Measurements from ENCODE around the gene PIEZO1. TPM values are rescaled to one million over a fixed set of nuclear protein-coding genes. Genes with fewer than 3 reads are reported as not detected.

Gene PIEZO1
- total RNA-seq, 1 experiment from 2014 or later: 224 TPM

DNA sequence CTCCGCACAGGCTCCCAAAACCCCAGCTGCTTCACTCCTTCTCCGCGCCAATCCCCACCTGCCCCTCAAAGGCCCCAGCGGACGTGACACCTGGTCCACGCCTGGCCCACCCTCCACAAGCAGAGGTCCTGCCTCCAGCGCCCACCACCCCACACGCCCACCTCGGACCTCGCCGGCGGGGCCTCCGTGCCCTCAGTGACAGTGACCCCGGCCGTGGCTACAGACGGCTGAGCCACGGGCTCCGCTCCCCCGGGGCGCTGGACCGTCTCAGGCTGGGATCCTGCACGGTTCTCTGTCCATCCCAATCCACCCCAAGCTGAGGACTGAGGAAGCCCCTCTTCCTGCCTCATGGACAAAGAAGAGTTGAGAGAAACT lies 25.1 kb downstream of the PIEZO1 start (continued):
- TF ChIP-seq EZH2 (IDR thresholded peaks at IDR 0.05) (no peak), SIN3A (IDR thresholded peaks at IDR 0.05; ENCODE audit: low read depth) (no peak), CEBPB (IDR thresholded peaks at IDR 0.05; ENCODE audit: low read depth) (no peak), FOSL1 (IDR thresholded peaks at IDR 0.05; ENCODE audit: low read depth) (no peak), TCF7L2 (IDR thresholded peaks at IDR 0.05; ENCODE audit: borderline replicate concordance, extremely low read depth, insufficient read depth, insufficient read length) (no peak)
- TF ChIP-seq, protein P1, sequence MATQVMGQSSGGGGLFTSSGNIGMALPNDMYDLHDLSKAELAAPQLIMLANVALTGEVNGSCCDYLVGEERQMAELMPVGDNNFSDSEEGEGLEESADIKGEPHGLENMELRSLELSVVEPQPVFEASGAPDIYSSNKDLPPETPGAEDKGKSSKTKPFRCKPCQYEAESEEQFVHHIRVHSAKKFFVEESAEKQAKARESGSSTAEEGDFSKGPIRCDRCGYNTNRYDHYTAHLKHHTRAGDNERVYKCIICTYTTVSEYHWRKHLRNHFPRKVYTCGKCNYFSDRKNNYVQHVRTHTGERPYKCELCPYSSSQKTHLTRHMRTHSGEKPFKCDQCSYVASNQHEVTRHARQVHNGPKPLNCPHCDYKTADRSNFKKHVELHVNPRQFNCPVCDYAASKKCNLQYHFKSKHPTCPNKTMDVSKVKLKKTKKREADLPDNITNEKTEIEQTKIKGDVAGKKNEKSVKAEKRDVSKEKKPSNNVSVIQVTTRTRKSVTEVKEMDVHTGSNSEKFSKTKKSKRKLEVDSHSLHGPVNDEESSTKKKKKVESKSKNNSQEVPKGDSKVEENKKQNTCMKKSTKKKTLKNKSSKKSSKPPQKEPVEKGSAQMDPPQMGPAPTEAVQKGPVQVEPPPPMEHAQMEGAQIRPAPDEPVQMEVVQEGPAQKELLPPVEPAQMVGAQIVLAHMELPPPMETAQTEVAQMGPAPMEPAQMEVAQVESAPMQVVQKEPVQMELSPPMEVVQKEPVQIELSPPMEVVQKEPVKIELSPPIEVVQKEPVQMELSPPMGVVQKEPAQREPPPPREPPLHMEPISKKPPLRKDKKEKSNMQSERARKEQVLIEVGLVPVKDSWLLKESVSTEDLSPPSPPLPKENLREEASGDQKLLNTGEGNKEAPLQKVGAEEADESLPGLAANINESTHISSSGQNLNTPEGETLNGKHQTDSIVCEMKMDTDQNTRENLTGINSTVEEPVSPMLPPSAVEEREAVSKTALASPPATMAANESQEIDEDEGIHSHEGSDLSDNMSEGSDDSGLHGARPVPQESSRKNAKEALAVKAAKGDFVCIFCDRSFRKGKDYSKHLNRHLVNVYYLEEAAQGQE (IDR thresholded peaks at IDR 0.05; ENCODE audit: low read depth): no peak

DNA sequence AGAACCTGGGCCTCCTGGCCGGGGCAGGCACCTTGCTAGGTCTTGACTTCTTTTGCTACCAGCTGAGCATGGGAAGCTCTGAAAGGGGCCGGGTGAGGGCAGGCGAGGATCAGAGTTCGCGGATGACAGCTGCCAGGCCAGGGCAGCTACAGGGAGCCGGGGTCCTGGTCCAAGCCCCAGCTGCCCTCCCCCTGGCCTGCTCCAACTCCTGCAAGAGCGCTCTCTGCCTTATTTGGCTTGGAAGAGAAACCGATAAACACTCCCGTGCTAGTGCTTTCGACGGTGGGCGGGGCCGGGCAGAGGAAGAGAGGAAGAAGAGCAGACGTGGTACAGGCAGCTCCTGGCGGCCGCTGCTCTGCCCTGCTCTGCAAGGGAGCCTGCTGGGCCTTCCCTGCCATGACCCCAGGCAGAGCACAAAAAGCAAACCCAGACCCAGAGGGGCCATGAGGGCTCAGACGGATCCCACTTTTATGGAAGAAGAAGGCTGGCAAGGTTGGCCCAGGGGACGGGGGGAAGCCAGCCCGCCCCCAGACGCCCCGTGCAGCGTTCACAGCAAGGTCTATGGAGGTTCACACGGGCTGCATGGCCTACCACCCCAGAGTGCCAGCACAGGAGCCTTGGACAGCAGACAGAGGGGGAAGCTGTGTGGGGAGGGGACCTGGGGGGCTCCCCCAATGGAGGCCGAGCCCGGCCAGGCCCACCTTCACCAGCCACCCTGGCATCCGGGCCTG lies 25.6 kb downstream of the PIEZO1 start:
- Histone ChIP-seq H3K27me3 (ENCODE audit: insufficient read depth, low read length) (no peaks in the 10 kb centered on the region), H3K4me1 (ENCODE audit: control insufficient read depth in 1 of 2, insufficient read depth in 2 of 2, low read length in 2 of 2) (peaks cover 8 to 47% of the 10 kb centered on the region in 2 experiments; a peak in 3 of 4 replicates), H3K4me2 (ENCODE audit: low read length) (no peak overlapping the region), H2AFZ (ENCODE audit: low read depth, low read length, poor library complexity, severe bottlenecking) (no peak overlapping the region), H3K9ac (ENCODE audit: low read length) (no peak overlapping the region), H3K79me2 (ENCODE audit: insufficient read depth, low read length) (peaks cover 98% of the 10 kb centered on the region), H3K9me3 (ENCODE audit: control insufficient read depth in 1 of 2, insufficient read depth in 1 of 2, low read depth in 1 of 2, low read length in 2 of 2) (no peaks in the 10 kb centered on the region), H3K27ac (ENCODE audit: low read depth, low read length) (no peak overlapping the region), H3K4me3 (replicated peaks in 1 of 2; ENCODE audit: low read depth in 1 of 2, low read length in 2 of 2) (no peak overlapping the region), H3K9me2 (ENCODE audit: insufficient read depth) (no peaks in the 10 kb centered on the region), H3K36me3 (ENCODE audit: control insufficient read depth in 1 of 2, insufficient read depth in 2 of 2, low read length in 2 of 2) (peaks cover 2 to 13% of the 10 kb centered on the region in 2 experiments; a peak in 1 of 4 replicates), H4K20me1 (ENCODE audit: insufficient read depth) (peaks cover 16% of the 10 kb centered on the region; the same call in 1 of the 2 replicates)
- TF ChIP-seq ZNF274 (IDR thresholded peaks at IDR 0.05; ENCODE audit: low read depth, low read length) (no peak), EZH2phosphoT487 (IDR thresholded peaks at IDR 0.05; ENCODE audit: borderline replicate concordance) (no peak), YY1 (IDR thresholded peaks at IDR 0.05; ENCODE audit: extremely low read depth, insufficient replicate concordance, low read depth, low read length) (no peak), FOSL1 (IDR thresholded peaks at IDR 0.05; ENCODE audit: low read depth) (no peak), SIN3A (IDR thresholded peaks at IDR 0.05; ENCODE audit: low read depth) (no peak), SRF (IDR thresholded peaks at IDR 0.05; ENCODE audit: low read depth) (no peak), CEBPB (IDR thresholded peaks at IDR 0.05; ENCODE audit: low read depth) (no peak)
- TF ChIP-seq, protein P1 (IDR thresholded peaks at IDR 0.05; ENCODE audit: low read depth): no peak
- TF ChIP-seq, protein P2, sequence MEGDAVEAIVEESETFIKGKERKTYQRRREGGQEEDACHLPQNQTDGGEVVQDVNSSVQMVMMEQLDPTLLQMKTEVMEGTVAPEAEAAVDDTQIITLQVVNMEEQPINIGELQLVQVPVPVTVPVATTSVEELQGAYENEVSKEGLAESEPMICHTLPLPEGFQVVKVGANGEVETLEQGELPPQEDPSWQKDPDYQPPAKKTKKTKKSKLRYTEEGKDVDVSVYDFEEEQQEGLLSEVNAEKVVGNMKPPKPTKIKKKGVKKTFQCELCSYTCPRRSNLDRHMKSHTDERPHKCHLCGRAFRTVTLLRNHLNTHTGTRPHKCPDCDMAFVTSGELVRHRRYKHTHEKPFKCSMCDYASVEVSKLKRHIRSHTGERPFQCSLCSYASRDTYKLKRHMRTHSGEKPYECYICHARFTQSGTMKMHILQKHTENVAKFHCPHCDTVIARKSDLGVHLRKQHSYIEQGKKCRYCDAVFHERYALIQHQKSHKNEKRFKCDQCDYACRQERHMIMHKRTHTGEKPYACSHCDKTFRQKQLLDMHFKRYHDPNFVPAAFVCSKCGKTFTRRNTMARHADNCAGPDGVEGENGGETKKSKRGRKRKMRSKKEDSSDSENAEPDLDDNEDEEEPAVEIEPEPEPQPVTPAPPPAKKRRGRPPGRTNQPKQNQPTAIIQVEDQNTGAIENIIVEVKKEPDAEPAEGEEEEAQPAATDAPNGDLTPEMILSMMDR (IDR thresholded peaks at IDR 0.05 in 2 of 3, conservative IDR thresholded peaks at IDR 0.05 in 1 of 3; ENCODE audit: borderline replicate concordance in 1 of 3, insufficient read depth in 1 of 3, low read depth in 2 of 3, low read length in 2 of 3): no peak
- intact Hi-C loops (cut with micrococcal nuclease): no loop called here
- RAD21 ChIA-PET (ENCODE audit: low non-redundant PET in 1 of 2, low total read pairs in 2 of 2, uncharacterized antibody in 2 of 2, unreplicated experiment in 2 of 2): no interaction called here
- CTCF ChIA-PET: interaction anchor here (1.0 to 1.8 kb wide), 2 partner anchors 13 to 22 kb away, joined by 3 to 6 read pairs; no protein-coding TSS in a partner anchor
- no TSS peak for BruUV-seq (replicated peaks)
- POLR2A ChIA-PET: no interaction called here
- DNase-seq (ENCODE audit: low read depth, low spot score) (no peak), ATAC-seq (no peak)

All from HCT116 (cell line).